Ovary (tissue), 9 donors: Measurements from ENCODE around the gene FAM24B. TPM values are rescaled to one million over a fixed set of nuclear protein-coding genes. Genes with fewer than 3 reads are reported as not detected.

Experiments used
- DNase-seq, 5 donors: peaks; one replicate each; pipeline ENCODE4 v3.0.0-alpha.2; 2019 to 2020
- H3K27ac ChIP-seq, 2 donors: fragments of 200-600 bp; one replicate each; pipeline versions ENCODE4 v1.5.1 to v1.8.0; 2019 to 2022
- H3K27me3 ChIP-seq: fragments of 200-600 bp; one replicate; pipeline ENCODE4 v1.8.0; 2022
- H3K36me3 ChIP-seq: fragments of 200-600 bp; sonication (generic); one replicate; pipeline ENCODE4 v1.5.1; 2019
- H3K4me1 ChIP-seq: one replicate; pipeline ENCODE4 v1.8.1; 2013; ENCODE audit warnings: mild to moderate bottlenecking, moderate library complexity; ENCODE audit not compliant: insufficient read depth
- H3K4me3 ChIP-seq: fragments of 200-600 bp; sonication (generic); one replicate; pipeline ENCODE4 v1.5.1; 2017
- H3K9me3 ChIP-seq, 2 donors: fragments of 200-600 bp in 1 of 2; sonication (generic) in 1 of 2; one replicate each; pipeline versions ENCODE4 v1.5.1 to v1.8.1; 2013 to 2019; ENCODE audit warnings: mild to moderate bottlenecking in 1 of 2, moderate library complexity in 1 of 2
- CTCF ChIP-seq, 3 donors: fragments of 450-650 bp in 2 of 3; fragments of 200-600 bp in 1 of 3; IDR thresholded peaks; one replicate each; pipeline versions ENCODE4 v1.5.1 to v1.8.0; 2016 to 2022; ENCODE audit warnings: antibody characterized with exemption in 3 of 3, mild to moderate bottlenecking in 1 of 3
- EP300 ChIP-seq: sonication (generic); formaldehyde crosslinking; IDR thresholded peaks from one replicate; pipeline ENCODE4 v1.6.1; 2017; ENCODE audit warnings: antibody characterized with exemption
- POLR2A ChIP-seq: fragments of 450-650 bp; IDR thresholded peaks from one replicate; pipeline ENCODE4 v1.6.1; 2017; ENCODE audit warnings: antibody characterized with exemption, mild to moderate bottlenecking, moderate library complexity
- WGBS, 3 donors: extraction: QIAGEN DNeasy Blood & Tissue Kit in 1 of 3; methylation state at CpG; one replicate each; pipeline versions ENCODE4 v1.1.5 to v1.1.7; 2013 to 2017; 5-methylcytosine and 5-hydroxymethylcytosine counted together
- intact Hi-C, 4 donors: fragments of 100-400 bp; cut with DNase I; formaldehyde crosslinking; loops; one replicate each; pipeline versions ENCODE4 v1.11.0 to v1.15.1; 2022 to 2023
- polyA plus RNA-seq, 2 donors: library from polyadenylated mRNA; stranded (reverse); fragments of 200-250 nt in 1 of 2; fragments of 350-450 nt in 1 of 2; fragmentation: Illumina TruSeq in 1 of 2; extraction: RNeasy Lipid Tissue Mini Kit (QIAGEN cat#74804) in 1 of 2; gene quantifications; one replicate each; pipeline ENCODE4 v1.2.3, GENCODE V29; 2013 to 2014
- total RNA-seq, 7 donors: library from RNA; depleted of rRNA in 2 of 7; stranded (reverse); fragments of >200 nt in 2 of 7; fragmentation: NEBNext Ultra II Directional in 3 of 7; extraction: Animal tissue kit (Norgen Biotek cat#: 25700) in 3 of 7; gene quantifications; one replicate each; pipeline versions ENCODE4 v1.1.0 to v1.2.4, GENCODE V29; 2016 to 2023
- donor health status: DM: no; HTN: no; CAD: no; lungs with moderate emphysema.
- donor health status: DM: no; HTN: no; CAD: no.
- donor health status: Bipolar disorder and iron deficiency.
- donor health status: DM: yes; HTN: yes; CAD: no.
- donor health status: DM: no; HTN: no; CAD: no.
- donor health status: DM: yes; HTN: yes; CAD: no.

The FAM24B gene
- total and polyA plus RNA-seq, 9 donors: 1.8 to 4.2 (median 2.8) TPM

DNA sequence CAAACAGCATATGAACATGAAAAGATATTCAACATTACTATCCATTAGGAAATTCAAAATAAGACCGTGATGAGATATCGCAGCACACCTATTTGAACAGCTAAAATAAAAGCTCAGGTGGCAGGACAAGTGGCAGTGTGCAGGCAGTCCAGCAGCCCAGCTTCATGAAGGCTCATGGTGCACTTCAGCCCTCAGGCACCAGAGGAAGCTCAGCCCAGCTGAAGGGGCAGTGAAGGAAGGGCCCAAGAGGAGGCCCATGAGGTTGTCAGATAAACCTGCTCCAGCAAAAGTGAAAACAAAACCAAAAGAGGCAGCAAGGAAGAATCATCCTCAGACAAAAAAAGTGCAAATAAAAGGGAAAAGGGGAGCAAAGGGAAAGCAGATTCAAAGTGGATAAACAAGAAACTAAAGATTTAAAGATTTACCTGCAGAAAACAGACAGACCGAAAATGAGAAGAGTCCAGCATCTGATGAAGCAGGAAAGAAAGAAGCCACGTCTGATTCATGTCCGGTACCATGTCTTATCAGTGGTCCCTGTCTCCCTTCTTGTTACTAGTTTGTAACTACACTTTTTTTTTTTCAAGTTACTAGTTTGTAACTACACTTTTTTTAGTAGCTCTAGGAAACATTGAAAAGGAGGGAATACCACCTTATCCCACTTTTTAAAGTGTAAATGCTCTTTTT is 15.0 kb upstream of the FAM24B start:
- no peak overlapping the region for H3K4me3 ChIP-seq
- H3K36me3 ChIP-seq: no peaks in the 10 kb centered on the region
- TF ChIP-seq EP300 (no peak), CTCF (IDR thresholded peaks at IDR 0.05) (no peak), POLR2A (no peak)
- H3K9me3 ChIP-seq: no peaks in the 10 kb centered on the region
- 78 to 82% (median 80%) methylated on average over 5 of the region's 5 CpGs for WGBS, 3 donors
- intact Hi-C loops: no loop called here
- DNase-seq: no peak
- no peak overlapping the region for H3K27ac ChIP-seq
- no peaks in the 10 kb centered on the region for H3K4me1 ChIP-seq
- H3K27me3 ChIP-seq: no peaks in the 10 kb centered on the region

GRCh38 chr10:122884166-122884565 is 4.8 kb upstream of the FAM24B start:
- TF ChIP-seq CTCF (IDR thresholded peaks at IDR 0.05) (no peak), POLR2A (no peak), EP300 (no peak)
- 83 to 100% (median 93%) methylated on average over 1 of the region's 1 CpG for WGBS, 3 donors
- Histone ChIP-seq H3K9me3 (no peaks in the 10 kb centered on the region), H3K36me3 (no peaks in the 10 kb centered on the region), H3K27ac (no peak overlapping the region), H3K4me1 (peaks cover 2% of the 10 kb centered on the region), H3K4me3 (no peak overlapping the region), H3K27me3 (no peaks in the 10 kb centered on the region)
- DNase-seq: no peak
- intact Hi-C loops: no loop called here

DNA sequence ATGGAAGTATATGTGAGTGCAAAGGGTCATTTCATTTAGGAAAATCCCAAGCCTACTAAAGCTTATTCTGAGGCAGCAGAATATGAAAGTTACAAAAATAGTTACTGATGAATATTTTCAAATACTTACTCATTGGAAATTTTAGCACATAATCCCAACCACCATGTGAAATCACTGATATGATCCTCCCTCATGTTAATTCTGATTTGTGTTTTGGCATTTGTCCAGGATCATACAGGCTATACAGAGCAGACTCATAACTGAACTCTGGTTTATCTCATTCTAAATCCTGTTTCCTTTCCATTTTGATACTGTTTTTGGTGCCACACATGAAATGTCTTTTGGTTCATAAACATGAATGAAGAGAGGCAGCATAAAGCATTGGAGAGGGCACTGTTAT is 3.4 kb upstream of the FAM24B start:
- Histone ChIP-seq H3K36me3 (no peaks in the 10 kb centered on the region), H3K4me3 (no peak overlapping the region), H3K9me3 (no peaks in the 10 kb centered on the region), H3K4me1 (peaks cover 2% of the 10 kb centered on the region), H3K27me3 (no peaks in the 10 kb centered on the region), H3K27ac (no peak overlapping the region)
- DNase-seq: no peak
- intact Hi-C loops: no loop called here
- TF ChIP-seq CTCF (IDR thresholded peaks at IDR 0.05) (no peak), POLR2A (no peak), EP300 (no peak)

- Histone ChIP-seq H3K27ac (peak overlapping the region in 1 of 2 donors; percentile 59), H3K36me3 (no peaks in the 10 kb centered on the region), H3K27me3 (no peaks in the 10 kb centered on the region), H3K9me3 (no peaks in the 10 kb centered on the region), H3K4me3 (peak overlapping the region; percentile 59), H3K4me1 (peaks cover 2% of the 10 kb centered on the region)
- WGBS, 3 donors: 37 to 56% (median 46%) methylated on average over 14 of the region's 14 CpGs
- peak in 2 of 5 donors; percentile 9 for DNase-seq
- TF ChIP-seq EP300 (no peak), CTCF (IDR thresholded peaks at IDR 0.05) (no peak), POLR2A (no peak)
- intact Hi-C loops: no loop called here
Measured at GRCh38 chr10:122878799-122879338, 512 bp downstream of the FAM24B start.
